Hepatocyte (in vitro differentiated cells): ENCODE data around the gene HEXIM2.

ENCODE experiments used
- CTCF ChIP-seq: fragments of 200-600 bp; sonication (generic); IDR thresholded peaks from 2 replicates; pipeline ENCODE4 v1.5.1; 2016; ENCODE audit warnings: antibody characterized with exemption, mild to moderate bottlenecking; ENCODE audit not compliant: poor library complexity
- EZH2 ChIP-seq: fragments of 200-600 bp; sonication (generic); IDR thresholded peaks from 2 replicates; pipeline ENCODE4 v1.6.1; 2016; ENCODE audit warnings: antibody characterized with exemption, mild to moderate bottlenecking, borderline replicate concordance
- EZH2phosphoT487 ChIP-seq: fragments of 200-600 bp; sonication (generic); IDR thresholded peaks from one replicate; pipeline ENCODE4 v1.6.1; 2018; ENCODE audit warnings: antibody characterized with exemption, mild to moderate bottlenecking, low read depth, moderate library complexity; ENCODE audit not compliant: unreplicated experiment, severe bottlenecking

GRCh38 chr17:45146166-45146565 is 15.5 kb upstream of the HEXIM2 start:
- TF ChIP-seq CTCF: no peak
- no peak for TF ChIP-seq EZH2
- no peak for TF ChIP-seq EZH2phosphoT487
